ENCODE results near the gene IFTAP. TPM values are rescaled to one million over a fixed set of nuclear protein-coding genes. Genes with fewer than 3 reads are reported as not detected.

Gene IFTAP
- total and polyA plus RNA-seq, 7 donors: 12.7 to 77.3 (median 38.5) TPM

- intact Hi-C loops (cut with DNase I): no loop called here
- H3K4me3 ChIP-seq: no peak overlapping the region
- no peak for TF ChIP-seq CTCF (IDR thresholded peaks at IDR 0.05)
- TF ChIP-seq POLR2A (IDR thresholded peaks at IDR 0.05): no peak
- TF ChIP-seq EP300 (IDR thresholded peaks at IDR 0.05): no peak
- TF ChIP-seq POLR2AphosphoS5 (IDR thresholded peaks at IDR 0.05): no peak
- no peak for DNase-seq
- H3K27me3 ChIP-seq: no peaks in the 10 kb centered on the region
- H3K9me3 ChIP-seq: no peaks in the 10 kb centered on the region
- no peaks in the 10 kb centered on the region for H3K4me1 ChIP-seq
- WGBS, 2 donors: 75 to 93% methylated on average over 1 of the region's 1 CpG
- no peaks in the 10 kb centered on the region for H3K36me3 ChIP-seq
- H3K27ac ChIP-seq: no peak overlapping the region
Measured at GRCh38 chr11:36683818-36684217, 89.5 kb downstream of the IFTAP start.

- no peak for DNase-seq
- H3K4me1 ChIP-seq: no peaks in the 10 kb centered on the region
- H3K9me3 ChIP-seq: no peaks in the 10 kb centered on the region
- H3K27me3 ChIP-seq: no peaks in the 10 kb centered on the region
- intact Hi-C loops (cut with DNase I): no loop called here
- H3K27ac ChIP-seq: no peak overlapping the region
- no peaks in the 10 kb centered on the region for H3K36me3 ChIP-seq
- no peak for TF ChIP-seq POLR2AphosphoS5 (IDR thresholded peaks at IDR 0.05)
- TF ChIP-seq CTCF (IDR thresholded peaks at IDR 0.05): no peak
- no peak overlapping the region for H3K4me3 ChIP-seq
- 56 to 79% methylated on average over 12 of the region's 12 CpGs for WGBS, 2 donors
Measured at GRCh38 chr11:36684840-36685801, 90.8 kb downstream of the IFTAP start.

- no peak for DNase-seq
- H3K27me3 ChIP-seq: no peaks in the 10 kb centered on the region
- no peaks in the 10 kb centered on the region for H3K4me1 ChIP-seq
- no peaks in the 10 kb centered on the region for H3K9me3 ChIP-seq
- TF ChIP-seq EP300 (IDR thresholded peaks at IDR 0.05): no peak
- no peak for TF ChIP-seq CTCF (IDR thresholded peaks at IDR 0.05)
- no peak for TF ChIP-seq POLR2AphosphoS5 (IDR thresholded peaks at IDR 0.05)
- no peak for TF ChIP-seq POLR2A (IDR thresholded peaks at IDR 0.05)
- H3K27ac ChIP-seq: no peak overlapping the region
- no peak overlapping the region for H3K4me3 ChIP-seq
- 9 to 51% methylated on average over 2 of the region's 2 CpGs for whole genome bisulfite sequencing, 2 donors
- H3K36me3 ChIP-seq: no peaks in the 10 kb centered on the region
- intact Hi-C loops (cut with DNase I): no loop called here
Measured at GRCh38 chr11:36688132-36688531, 93.8 kb downstream of the IFTAP start.

GRCh38 chr11:36688571-36689291 lies 94.4 kb downstream of the IFTAP start:
- 55 to 69% methylated on average over 7 of the region's 7 CpGs for WGBS, 2 donors
- intact Hi-C loops (cut with DNase I): no loop called here
- Histone ChIP-seq H3K4me3 (no peak overlapping the region), H3K9me3 (no peaks in the 10 kb centered on the region), H3K27ac (no peak overlapping the region), H3K4me1 (no peaks in the 10 kb centered on the region), H3K36me3 (no peaks in the 10 kb centered on the region), H3K27me3 (no peaks in the 10 kb centered on the region)
- DNase-seq: no peak
- no peak for TF ChIP-seq EP300 (IDR thresholded peaks at IDR 0.05)
- no peak for TF ChIP-seq POLR2A (IDR thresholded peaks at IDR 0.05)
- TF ChIP-seq CTCF (IDR thresholded peaks at IDR 0.05): no peak
- TF ChIP-seq POLR2AphosphoS5 (IDR thresholded peaks at IDR 0.05): no peak
